Measurements from ENCODE around the gene ATP6V1F.
"Not testable (repeated sequence)": the region's sequence is repeated elsewhere in the genome, so short reads cannot be mapped to it uniquely, and the experiment has no call there.

Gene ATP6V1F

GRCh38 chr7:128903621-128904361 lies 41.1 kb downstream of the ATP6V1F start:
- no peak for DNase-seq

DNA sequence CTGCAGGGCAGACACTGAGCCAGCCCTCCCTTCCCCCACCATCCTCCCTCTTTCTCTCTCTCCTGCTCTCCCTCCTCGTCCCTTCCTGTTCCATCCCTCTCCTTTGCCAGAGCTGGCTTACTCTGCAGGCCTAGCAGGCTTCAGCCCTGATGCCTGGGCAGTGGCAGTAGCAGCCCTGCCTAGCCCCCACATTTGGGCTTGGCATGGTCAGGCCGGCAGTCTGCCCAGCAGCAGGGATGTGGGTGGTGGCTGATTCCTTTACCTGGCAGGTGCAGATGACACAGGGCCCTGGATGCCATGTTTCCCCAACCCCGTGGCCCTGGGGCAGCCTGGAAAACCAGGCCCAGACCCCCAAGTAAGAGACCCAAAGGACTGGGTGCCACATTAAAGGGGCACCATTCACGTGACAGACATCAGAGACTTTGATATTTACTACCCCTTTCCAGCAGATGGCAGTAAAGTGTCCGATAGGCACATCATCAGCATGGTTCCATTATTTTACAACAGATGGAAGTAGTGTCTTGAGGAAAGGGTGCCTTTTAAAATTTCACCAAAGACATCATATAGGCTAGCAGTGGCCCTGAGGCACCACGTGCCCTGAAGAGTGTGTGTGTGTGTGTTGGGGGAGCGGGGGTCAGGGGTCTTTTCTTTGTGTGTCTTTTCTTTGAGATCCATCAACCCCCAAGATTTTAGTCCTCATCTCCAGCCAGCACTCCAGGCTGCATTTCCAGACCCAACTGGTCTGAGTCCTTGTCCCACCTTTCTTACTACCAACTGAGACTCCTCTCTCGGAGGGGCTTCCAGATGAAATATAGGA lies 41.9 kb downstream of the ATP6V1F start:
- no peak for DNase-seq

DNA sequence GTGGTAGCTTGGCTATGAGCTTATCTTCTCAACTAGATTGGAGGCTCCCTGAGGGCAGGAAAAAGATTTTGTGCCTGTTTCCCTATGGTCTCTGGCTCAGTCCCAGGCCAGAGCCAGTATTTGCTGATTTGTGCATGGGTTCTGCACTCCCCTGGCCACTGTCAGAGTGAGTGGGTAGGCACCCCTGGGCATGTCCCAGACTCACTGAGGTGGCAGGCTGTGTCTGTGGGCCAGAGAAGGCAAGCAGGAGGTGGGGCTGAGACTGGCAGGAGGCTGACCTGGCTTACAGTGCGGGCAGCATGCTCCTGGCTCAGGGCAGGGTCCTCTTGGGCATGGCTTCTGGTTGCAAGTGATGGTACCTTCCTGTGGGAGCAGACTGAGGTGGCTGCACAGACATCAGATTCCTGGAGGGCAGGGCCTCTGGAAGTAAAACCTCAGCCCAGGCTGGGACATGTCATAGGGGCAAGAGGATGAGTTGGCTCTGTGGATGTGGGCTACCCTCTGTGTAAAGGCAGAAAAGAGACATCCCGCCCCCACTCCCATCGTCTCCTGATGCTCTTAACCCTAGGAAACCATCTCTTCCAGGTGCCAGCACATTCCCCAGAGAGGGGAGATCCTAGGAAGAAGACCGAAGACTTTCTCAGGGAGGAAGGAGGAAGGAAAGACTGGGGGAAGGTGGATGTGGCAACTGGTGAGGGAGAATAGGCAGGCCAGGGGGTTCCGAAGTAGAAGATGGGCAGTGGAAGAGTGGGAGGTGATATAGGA lies 43.5 kb downstream of the ATP6V1F start:
- DNase-seq: no peak

DNA sequence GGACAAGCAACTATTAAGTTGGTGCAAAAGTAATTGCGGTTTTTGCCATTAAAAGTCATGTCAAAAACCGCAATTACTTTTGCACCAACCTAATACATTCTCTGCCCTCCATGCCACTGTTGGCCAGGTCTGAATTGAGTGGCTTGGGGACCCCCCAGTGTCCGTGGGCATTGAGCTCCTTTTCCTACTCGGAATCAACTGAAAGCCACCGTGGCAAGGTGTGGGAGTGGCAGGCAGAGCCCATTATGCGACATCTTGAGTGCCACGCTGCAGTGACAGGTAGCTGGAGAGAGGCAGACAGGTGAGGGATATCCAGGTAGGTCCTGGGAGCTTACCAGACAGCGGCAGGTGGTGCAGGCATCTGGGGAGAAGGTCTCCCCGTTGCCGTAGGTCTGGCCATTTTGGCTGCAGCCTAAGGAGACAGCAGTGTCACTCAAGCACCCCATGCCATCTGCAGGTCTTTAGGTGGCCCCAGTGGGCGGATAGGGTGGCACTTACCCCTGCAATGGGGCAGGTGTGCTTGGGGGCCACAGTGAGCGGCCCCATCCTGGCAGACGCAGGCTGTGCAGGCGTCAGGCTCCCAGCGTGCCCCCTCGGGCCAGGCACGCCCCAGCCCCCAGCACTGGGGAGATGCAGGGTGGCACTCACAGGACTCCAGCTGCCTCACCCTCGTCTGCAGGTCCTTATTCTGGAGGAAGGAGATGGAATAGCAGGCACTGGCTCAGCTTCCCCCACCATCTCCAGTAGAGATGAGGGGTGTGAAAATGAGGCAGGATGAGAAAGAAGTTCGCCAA lies 44.3 kb downstream of the ATP6V1F start:
- DNase-seq: no peak

DNA sequence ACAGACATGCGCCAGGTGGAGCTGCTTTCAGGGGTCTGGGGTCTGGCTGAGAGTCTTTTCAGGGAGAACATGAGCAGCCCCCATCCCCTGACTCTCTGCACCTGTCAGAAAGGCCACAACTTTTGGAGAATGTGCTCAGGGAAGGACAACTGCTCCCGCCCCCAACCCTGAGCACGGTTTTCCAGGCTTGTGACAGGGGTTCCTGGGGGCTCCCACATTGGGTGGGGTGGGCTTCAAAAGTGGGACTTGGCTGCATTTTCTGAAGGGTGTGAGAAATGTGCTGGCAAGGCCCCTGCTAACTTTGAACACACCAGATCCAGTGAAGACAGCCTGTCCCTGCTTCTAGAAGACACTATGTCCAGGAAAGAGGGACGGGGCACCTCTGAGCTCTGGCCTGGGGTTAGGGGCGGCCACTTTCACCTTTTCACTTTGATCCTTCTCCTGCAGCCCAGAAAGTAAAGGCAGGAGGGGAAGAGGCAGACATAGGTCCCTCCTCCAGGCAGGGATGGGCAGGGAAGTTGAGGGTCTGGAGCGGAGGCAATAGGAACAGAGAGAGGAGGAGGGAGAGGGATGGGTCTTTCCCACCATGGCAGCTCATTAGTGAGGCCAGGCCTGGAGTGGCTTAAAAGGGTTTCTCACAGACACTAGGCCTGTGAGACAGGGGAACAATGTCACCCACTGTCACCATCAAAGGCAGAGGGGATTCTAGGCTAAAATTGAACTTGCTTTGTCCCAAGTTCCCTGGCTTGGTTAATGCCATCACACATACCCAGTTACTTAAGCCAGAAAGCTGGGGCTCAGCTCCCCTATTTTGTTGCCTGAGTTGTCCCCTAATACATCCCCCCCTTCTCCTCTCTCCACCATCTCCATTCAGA lies 46.3 kb downstream of the ATP6V1F start:
- no peak for DNase-seq

DNA sequence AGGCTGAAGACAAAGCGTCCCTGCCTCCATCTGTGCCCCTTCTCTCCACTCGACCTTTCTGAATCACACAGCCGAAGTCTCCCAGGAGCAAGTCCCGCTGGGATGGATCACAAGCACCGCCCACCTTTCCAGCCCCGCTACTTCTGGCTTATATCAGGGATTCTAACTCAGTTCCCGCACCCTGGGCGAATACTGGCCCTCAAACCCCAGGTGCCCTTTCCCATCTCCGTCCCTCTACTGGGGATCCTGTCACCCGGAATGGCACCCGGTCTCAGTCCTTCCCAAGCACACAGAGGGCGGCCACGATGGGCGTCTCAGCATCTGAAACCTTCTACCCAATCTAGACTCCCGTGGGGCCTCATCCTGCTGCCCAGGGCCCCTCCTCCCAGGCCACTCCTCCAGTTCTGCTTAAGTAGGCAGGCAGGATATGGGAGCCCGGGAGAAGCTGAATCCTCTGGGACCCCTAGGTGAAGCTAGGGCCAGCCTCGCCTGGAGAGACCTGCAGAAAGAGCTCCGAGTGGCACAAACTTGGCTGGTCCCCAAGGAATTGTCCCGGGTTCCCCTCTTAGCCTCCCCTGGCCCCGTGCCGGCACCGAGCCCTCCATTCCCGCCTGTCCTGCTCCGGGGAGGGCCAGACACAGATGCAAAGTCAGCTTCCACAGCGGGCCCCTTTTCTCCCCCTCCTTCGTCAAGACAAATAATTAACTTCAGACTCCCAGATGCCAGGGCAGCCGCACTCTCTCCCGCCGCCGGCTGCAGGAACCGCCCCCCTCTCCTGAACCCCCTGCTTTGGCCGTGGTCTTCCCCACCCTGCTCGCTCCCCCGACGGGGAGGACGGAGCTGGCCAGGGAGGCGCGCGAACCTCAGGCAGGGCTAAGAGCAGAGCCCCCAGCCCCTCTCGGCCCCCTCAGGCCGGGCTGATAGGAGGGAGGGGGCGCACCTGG lies 47.2 kb downstream of the ATP6V1F start:
- DNase-seq: no peak

DNA sequence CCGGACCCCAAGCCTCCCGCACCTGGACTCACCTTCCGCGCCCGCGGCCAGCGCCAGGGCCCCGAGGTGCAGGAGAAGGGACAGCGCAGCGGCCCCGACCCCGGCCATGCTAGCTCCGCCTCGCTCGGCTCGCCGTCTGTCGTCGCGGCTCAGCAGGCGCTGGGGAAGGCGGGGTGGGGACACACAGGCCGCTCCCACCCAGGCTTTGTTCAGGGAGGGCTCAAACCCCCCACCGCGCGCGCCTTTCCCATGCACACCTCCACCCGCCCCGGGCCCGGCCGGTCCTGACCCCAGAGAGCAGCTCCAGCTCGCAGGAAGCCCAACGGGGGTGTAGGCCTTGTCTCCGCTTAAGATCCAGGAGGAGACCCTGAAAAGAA lies 47.9 kb downstream of the ATP6V1F start, which contains the start of gene KCP:
Gene KCP, minus strand, starts transcription at position 141 of the 377 bp plus-strand sequence. Its CDS starts 33 bp downstream, at position 108.
- DNase-seq: no peak

GRCh38 chr7:128911423-128912031 lies 48.9 kb downstream of the ATP6V1F start:
- no peak for DNase-seq

DNA sequence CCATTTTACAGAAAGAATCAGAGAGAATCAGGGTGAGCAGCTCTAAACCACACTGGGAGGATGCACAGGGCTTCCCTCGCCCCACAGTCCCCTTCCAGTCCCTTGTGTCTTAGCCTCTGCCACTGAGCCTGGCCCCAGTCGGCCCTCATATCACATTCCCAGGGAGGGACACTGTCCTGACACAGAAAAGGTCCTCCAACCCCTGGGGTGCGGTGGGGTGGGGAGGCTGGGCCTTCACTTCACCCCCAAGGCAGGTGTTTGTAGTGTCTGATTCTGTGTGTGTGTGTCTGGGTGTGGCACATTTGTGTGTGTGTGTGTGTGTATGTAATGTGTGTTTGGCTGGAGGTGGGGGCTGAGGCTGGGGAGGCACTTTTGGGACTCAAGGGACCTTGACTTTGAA lies 49.6 kb downstream of the ATP6V1F start:
- DNase-seq: no peak

- not testable (repeated sequence) for DNase-seq
These were observed 50.2 kb downstream of the ATP6V1F start for GRCh38 chr7:128912709-128913495.

- no peak for DNase-seq
These were observed 51.4 kb downstream of the ATP6V1F start for GRCh38 chr7:128913870-128914565.

DNA sequence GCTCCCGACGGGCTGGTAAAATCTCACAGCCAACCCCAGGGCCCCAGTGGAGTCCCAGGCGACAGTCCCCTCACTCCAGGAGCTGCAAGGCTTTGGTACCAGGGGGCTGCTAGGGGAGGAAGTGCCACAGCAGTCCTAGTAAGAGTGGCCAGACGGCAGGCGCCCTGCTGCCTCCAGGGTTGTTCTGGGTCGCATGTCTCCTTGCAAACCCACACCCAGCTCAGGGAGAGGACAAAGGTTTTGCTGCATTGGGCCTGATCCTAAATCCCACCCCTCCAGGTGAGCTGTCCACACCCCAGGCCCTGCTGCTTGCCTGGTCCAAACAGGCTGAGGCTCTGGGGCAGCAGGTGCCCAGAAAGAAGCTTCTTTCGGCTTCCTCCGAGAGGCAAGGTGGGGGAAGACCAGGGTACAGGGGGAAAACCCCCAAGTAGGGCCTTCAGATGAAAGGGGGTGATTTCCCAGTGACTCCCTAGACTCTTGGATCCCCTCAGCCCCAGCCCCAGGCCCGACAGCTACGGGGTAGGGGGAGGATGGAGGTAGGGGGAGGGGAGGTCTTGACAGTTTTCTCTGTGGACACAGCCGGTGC lies 52.0 kb downstream of the ATP6V1F start:
- DNase-seq: no peak

- DNase-seq: no peak
These were observed 52.7 kb downstream of the ATP6V1F start for GRCh38 chr7:128915271-128915819.

Data from stimulated activated CD4-positive, alpha-beta T cell treated with anti-CD3 and anti-CD28 coated beads, Interleukin-15, amount 100 ng/mL, for 24 hours (primary cell).